Panc1 (cell line): ENCODE measurements around the gene PTK6.

Experiments
- CTCF ChIP-seq: fragments of 450-650 bp; IDR thresholded peaks from 2 replicates; pipeline ENCODE4 v1.5.1; 2017; ENCODE audit warnings: mild to moderate bottlenecking
- POLR2AphosphoS5 ChIP-seq: IDR thresholded peaks from 2 replicates; pipeline ENCODE4 v1.6.1; 2012; ENCODE audit warnings: mild to moderate bottlenecking, low read depth, low read length, moderate library complexity
- REST ChIP-seq, 2 experiments: IDR thresholded peaks; 2 replicates each; pipeline ENCODE4 v1.6.1; 2011 to 2012; ENCODE audit warnings: low read depth in 2 of 2, control low read depth in 1 of 2, low read length in 1 of 2, mild to moderate bottlenecking in 1 of 2, moderate library complexity in 1 of 2; ENCODE audit not compliant: insufficient read depth in 1 of 2
- SIN3A ChIP-seq: IDR thresholded peaks from 2 replicates; pipeline ENCODE4 v1.6.1; 2012; ENCODE audit warnings: low read depth, mild to moderate bottlenecking, low read length, moderate library complexity, borderline replicate concordance; ENCODE audit not compliant: insufficient read depth
- TCF7L2 ChIP-seq: IDR thresholded peaks from 2 replicates; pipeline ENCODE4 v1.6.1; 2011; ENCODE audit warnings: mild to moderate bottlenecking, low read depth, low read length, inconsistent platforms

GRCh38 chr20:63553251-63553932 lies 16.2 kb upstream of the PTK6 start:
- TF ChIP-seq CTCF (no peak), POLR2AphosphoS5 (no peak), SIN3A (no peak), TCF7L2 (no peak), REST (IDR thresholded peaks at IDR 0.05; ENCODE audit: insufficient read depth in 1 of 2, low read depth in 2 of 2, low read length in 1 of 2) (no peak)
